GM20431 (cell line): Measurements from ENCODE around the gene C2CD4D.

ENCODE experiments used
- in situ Hi-C: fragments of 300-500 bp; cut with MseI, MboI; formaldehyde crosslinking; loops from one replicate; pipeline ENCODE4 v1.15.0; 2020; ENCODE audit warnings: low sequenced_read_pairs; ENCODE audit not compliant: unreplicated experiment

The C2CD4D gene

GRCh38 chr1:151816548-151817352 is 22.9 kb downstream of the C2CD4D start:
- in situ Hi-C loops = no loop called here

- in situ Hi-C loops = no loop called here
These were observed 23.8 kb downstream of the C2CD4D start for GRCh38 chr1:151815716-151816327.

GRCh38 chr1:151814971-151815545 is 24.6 kb downstream of the C2CD4D start:
- in situ Hi-C loops = no loop called here

- in situ Hi-C loops = no loop called here
These were observed 25.2 kb downstream of the C2CD4D start for GRCh38 chr1:151814426-151814825.

GRCh38 chr1:151813271-151813977 is 26.2 kb downstream of the C2CD4D start:
- in situ Hi-C loops = no loop called here

- in situ Hi-C loops = no loop called here
These were observed 28.4 kb downstream of the C2CD4D start for GRCh38 chr1:151811181-151811580.

GRCh38 chr1:151809985-151810556 is 29.5 kb downstream of the C2CD4D start:
- in situ Hi-C loops = no loop called here

- in situ Hi-C loops = no loop called here
These were observed 30.2 kb downstream of the C2CD4D start for GRCh38 chr1:151809290-151809984.

GRCh38 chr1:151807766-151808165 is 31.9 kb downstream of the C2CD4D start:
- in situ Hi-C loops = no loop called here

GRCh38 chr1:151807131-151807530 is 32.5 kb downstream of the C2CD4D start:
- in situ Hi-C loops = no loop called here

GRCh38 chr1:151806170-151806569 is 33.5 kb downstream of the C2CD4D start:
- in situ Hi-C loops = no loop called here

GRCh38 chr1:151805066-151805820 is 34.4 kb downstream of the C2CD4D start, which contains the start of gene LINGO4:
TSS of gene LINGO4 (minus strand) at chr1:151805419. CDS start at chr1:151802704, 2,715 bp downstream.
- in situ Hi-C loops = no loop called here

- in situ Hi-C loops = no loop called here
These were observed 35.7 kb downstream of the C2CD4D start for GRCh38 chr1:151803915-151804314.

GRCh38 chr1:151803164-151803563 is 36.5 kb downstream of the C2CD4D start:
- in situ Hi-C loops = no loop called here

- in situ Hi-C loops = no loop called here
These were observed 37.2 kb downstream of the C2CD4D start for GRCh38 chr1:151802372-151802771.

GRCh38 chr1:151801846-151802245 is 37.8 kb downstream of the C2CD4D start:
- in situ Hi-C loops = no loop called here

GRCh38 chr1:151801310-151801820 is 38.3 kb downstream of the C2CD4D start:
- in situ Hi-C loops = no loop called here

GRCh38 chr1:151800830-151801229 is 38.8 kb downstream of the C2CD4D start:
- in situ Hi-C loops = no loop called here
